ENCODE measurements around the gene RPS6KA5.
"Not testable (repeated sequence)": the region's sequence is repeated elsewhere in the genome, so short reads cannot be mapped to it uniquely, and the experiment has no call there.

RPS6KA5 gene

GRCh38 chr14:91038439-91038838 lies 22.0 kb downstream of the RPS6KA5 start:
- TF ChIP-seq, protein P1, sequence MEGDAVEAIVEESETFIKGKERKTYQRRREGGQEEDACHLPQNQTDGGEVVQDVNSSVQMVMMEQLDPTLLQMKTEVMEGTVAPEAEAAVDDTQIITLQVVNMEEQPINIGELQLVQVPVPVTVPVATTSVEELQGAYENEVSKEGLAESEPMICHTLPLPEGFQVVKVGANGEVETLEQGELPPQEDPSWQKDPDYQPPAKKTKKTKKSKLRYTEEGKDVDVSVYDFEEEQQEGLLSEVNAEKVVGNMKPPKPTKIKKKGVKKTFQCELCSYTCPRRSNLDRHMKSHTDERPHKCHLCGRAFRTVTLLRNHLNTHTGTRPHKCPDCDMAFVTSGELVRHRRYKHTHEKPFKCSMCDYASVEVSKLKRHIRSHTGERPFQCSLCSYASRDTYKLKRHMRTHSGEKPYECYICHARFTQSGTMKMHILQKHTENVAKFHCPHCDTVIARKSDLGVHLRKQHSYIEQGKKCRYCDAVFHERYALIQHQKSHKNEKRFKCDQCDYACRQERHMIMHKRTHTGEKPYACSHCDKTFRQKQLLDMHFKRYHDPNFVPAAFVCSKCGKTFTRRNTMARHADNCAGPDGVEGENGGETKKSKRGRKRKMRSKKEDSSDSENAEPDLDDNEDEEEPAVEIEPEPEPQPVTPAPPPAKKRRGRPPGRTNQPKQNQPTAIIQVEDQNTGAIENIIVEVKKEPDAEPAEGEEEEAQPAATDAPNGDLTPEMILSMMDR (IDR thresholded peaks at IDR 0.05; ENCODE audit: low read depth, low read length) = no peak
- DNase-seq (ENCODE audit: extremely low read depth, low read depth) = no peak

DNA sequence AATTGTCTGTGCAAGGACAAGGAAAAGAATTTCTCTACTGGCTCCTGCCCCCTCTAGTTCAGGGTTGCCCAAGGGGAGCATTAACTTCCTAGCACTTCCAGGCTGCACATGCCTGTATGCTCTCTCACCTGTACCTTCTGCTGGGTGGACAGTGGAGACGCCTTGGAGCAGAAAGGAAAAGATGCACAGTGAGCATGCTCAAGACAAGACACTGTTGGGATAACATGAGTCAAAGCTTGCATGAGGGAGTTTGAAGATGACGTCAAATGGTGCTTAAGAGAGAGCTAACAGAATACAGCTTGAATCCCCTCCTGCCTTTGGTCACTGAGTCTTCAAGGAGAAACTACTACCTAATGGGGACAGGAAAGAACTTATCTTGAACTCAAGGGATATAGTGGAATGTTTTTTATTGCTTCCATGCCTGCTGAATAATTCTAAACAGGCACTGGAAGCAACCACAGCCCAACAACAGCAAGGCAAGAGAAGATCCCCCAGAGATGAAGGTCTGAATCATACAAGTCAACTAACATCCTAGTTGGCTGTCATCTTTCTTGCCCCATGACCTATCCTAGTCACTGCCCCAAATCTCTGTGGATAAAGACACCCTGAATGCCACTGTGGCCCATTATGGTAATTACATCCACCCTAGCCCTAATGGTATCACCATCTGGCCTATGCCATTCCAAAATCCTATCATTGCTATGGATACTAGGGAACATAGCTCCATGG lies 23.5 kb downstream of the RPS6KA5 start:
- DNase-seq (ENCODE audit: extremely low read depth, low read depth) = no peak
- TF ChIP-seq, protein P1 (IDR thresholded peaks at IDR 0.05; ENCODE audit: low read depth, low read length) = no peak

DNA sequence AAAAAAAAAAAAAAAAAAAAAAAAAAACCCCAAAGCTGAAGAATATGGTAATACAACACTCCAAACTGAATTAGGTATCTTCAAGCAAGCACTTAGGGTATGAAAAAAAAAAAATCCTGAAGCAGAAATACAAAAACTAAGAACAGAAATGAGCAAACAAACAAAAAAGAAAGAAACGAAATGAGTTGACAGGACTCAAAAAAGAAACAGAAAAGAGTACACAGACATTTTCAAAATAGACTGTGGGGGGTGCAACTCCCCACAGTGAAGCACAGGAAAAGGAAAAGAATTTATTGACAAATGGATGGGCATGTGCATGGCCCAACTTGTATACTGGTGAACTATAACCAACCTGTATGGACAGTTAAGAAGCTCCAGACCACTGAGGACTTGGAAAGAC lies 24.6 kb downstream of the RPS6KA5 start:
- no peak for DNase-seq (ENCODE audit: extremely low read depth, low read depth)
- TF ChIP-seq, protein P1 (IDR thresholded peaks at IDR 0.05; ENCODE audit: low read depth, low read length) = no peak

DNA sequence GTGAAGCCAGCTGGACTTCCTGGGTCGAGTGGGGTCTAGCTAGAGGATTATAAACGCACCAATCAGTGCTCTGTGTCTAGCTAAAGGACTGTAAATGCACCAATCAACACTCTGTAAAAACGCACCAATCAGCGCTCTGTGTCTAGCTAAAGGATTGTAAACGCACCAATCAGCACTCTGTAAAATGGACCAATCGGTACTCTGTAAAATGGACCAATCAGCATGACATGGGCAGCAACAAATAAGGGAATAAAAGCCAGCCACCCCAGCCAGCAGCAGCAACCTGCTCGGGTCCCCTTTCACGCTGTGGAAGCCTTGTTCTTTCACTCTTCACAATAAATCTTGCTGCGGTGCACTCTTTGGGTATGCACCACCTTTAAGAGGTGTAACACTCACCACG lies 26.1 kb downstream of the RPS6KA5 start:
- not testable (repeated sequence) for DNase-seq (ENCODE audit: extremely low read depth, low read depth)

DNA sequence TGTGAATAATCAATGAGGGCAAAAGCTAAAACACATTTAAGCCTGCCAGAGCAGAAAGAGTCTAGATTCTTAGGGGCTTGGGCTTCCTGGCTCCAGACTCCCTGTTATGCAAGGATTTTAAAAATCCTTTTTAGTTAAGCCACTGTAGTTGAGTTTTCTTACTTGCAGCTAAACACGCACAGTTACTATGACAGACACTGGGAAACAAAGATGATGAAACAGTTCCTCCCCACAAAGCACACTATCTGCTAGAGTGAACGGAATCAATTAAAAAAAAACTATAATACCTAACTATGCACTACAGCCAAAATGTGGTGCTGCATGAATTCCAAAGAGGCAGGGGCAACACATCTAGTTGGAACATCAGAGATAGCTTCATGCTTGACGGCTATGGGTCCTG lies 28.2 kb downstream of the RPS6KA5 start:
- TF ChIP-seq, protein P1 (IDR thresholded peaks at IDR 0.05; ENCODE audit: low read depth, low read length) = no peak

DNA sequence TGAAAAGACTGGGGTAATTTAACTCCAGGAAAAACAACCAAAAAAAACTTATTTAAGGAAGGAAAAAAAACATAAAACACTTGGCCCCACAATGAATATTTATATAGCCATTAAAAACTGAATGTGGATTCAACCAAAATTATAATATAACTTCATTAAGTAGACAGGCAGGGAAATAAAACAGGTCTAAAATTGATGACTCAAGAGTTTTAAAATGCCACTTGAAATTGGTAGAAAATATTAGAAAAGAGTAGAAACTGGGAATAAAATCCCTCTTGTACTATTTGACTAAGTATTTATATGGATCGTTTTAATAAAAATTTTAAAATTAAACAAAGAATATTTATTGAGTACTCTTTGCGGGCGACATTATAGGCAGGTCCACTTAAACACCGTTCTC lies 28.8 kb downstream of the RPS6KA5 start:
- TF ChIP-seq, protein P1 (IDR thresholded peaks at IDR 0.05; ENCODE audit: low read depth, low read length) = no peak
- DNase-seq (ENCODE audit: extremely low read depth, low read depth) = no peak

More for the DNA sequence above, 28.2 kb downstream of the RPS6KA5 start:
- no peak for DNase-seq (ENCODE audit: extremely low read depth, low read depth)

- DNase-seq (ENCODE audit: extremely low read depth, low read depth) = no peak
- TF ChIP-seq, protein P1 (IDR thresholded peaks at IDR 0.05; ENCODE audit: low read depth, low read length) = no peak
These were observed 30.8 kb downstream of the RPS6KA5 start for GRCh38 chr14:91029456-91030217.

All from AG09319 (cell line).